SU-DHL-6 (cell line): ENCODE measurements around the gene PLA2G6.

Experiments used
- H2AFZ ChIP-seq: fragments of 200-600 bp; sonication (generic); 2 replicates; pipeline ENCODE4 v1.6.1; 2014; ENCODE audit warnings: low read depth, mild to moderate bottlenecking, moderate library complexity, mixed read lengths, antibody characterized with exemption, low read length; ENCODE audit not compliant: severe bottlenecking
- H3F3A ChIP-seq: fragments of 200-600 bp; shearing (Covaris generic); 2 replicates; pipeline ENCODE4 v1.6.0; 2016; ENCODE audit warnings: antibody characterized with exemption, mild to moderate bottlenecking; ENCODE audit not compliant: insufficient read depth
- H3K27ac ChIP-seq: fragments of 200-600 bp; sonication (generic); 2 replicates; pipeline ENCODE4 v1.5.1; 2016; ENCODE audit warnings: low read depth, mild to moderate bottlenecking, low read length, moderate library complexity, mixed read lengths
- H3K27me3 ChIP-seq: fragments of 200-600 bp; sonication (generic), shearing (Covaris generic); 2 replicates; pipeline ENCODE4 v1.6.0; 2014; ENCODE audit warnings: mild to moderate bottlenecking, low read length
- H3K36me3 ChIP-seq: fragments of 200-600 bp; sonication (generic); 2 replicates; pipeline ENCODE4 v1.6.1; 2014; ENCODE audit warnings: mild to moderate bottlenecking, low read length, mixed read lengths
- H3K4me2 ChIP-seq: fragments of 300-600, 200-600 bp; shearing (Covaris generic), sonication (generic); 2 replicates; pipeline ENCODE4 v1.6.0; 2014; ENCODE audit warnings: low read length, low read depth, mild to moderate bottlenecking; ENCODE audit not compliant: poor library complexity, severe bottlenecking
- H3K4me3 ChIP-seq: fragments of 200-600 bp; sonication (generic); 2 replicates; pipeline ENCODE4 v1.5.1; 2014; ENCODE audit warnings: antibody characterized with exemption, low read length, mild to moderate bottlenecking, mixed read lengths; ENCODE audit not compliant: insufficient read depth, poor library complexity, severe bottlenecking
- H3K79me2 ChIP-seq: fragments of 200-600 bp; sonication (generic); 2 replicates; pipeline ENCODE4 v1.6.1; 2014; ENCODE audit warnings: mild to moderate bottlenecking, low read length, moderate library complexity; ENCODE audit not compliant: insufficient read depth
- H3K9ac ChIP-seq: fragments of 200-600 bp; sonication (generic); 2 replicates; pipeline ENCODE4 v1.7.0; 2014; ENCODE audit warnings: mild to moderate bottlenecking, low read length
- H3K9me2 ChIP-seq: fragments of 200-600 bp; sonication (generic); replicated peaks from 2 replicates; pipeline ENCODE4 v1.6.1; 2014; ENCODE audit warnings: low read length; ENCODE audit not compliant: insufficient read depth
- H3K9me3 ChIP-seq: fragments of 200-600 bp; sonication (generic); 2 replicates; pipeline ENCODE4 v1.6.1; 2014; ENCODE audit warnings: low read length, mixed read lengths; ENCODE audit not compliant: insufficient read depth
- H4K20me1 ChIP-seq: fragments of 200-600 bp; sonication (generic); 2 replicates; pipeline ENCODE4 v1.6.1; 2014; ENCODE audit warnings: low read depth, mild to moderate bottlenecking, antibody characterized with exemption, low read length, moderate library complexity, mixed read lengths
- EZH2phosphoT487 ChIP-seq: fragments of 200-600 bp; sonication (generic), shearing (Covaris generic); conservative IDR thresholded peaks from 2 replicates; pipeline ENCODE4 v1.6.1; 2018; ENCODE audit warnings: mild to moderate bottlenecking, antibody characterized with exemption, low read length, moderate library complexity, mixed read lengths
- TF ChIP-seq, protein P1 (sequence below): fragments of 200-600 bp; sonication (generic); IDR thresholded peaks from one replicate; pipeline ENCODE4 v1.5.1; 2017; ENCODE audit warnings: antibody characterized with exemption, mild to moderate bottlenecking, low read length, moderate library complexity; ENCODE audit not compliant: insufficient read depth, poor library complexity, severe bottlenecking

PLA2G6 gene

DNA sequence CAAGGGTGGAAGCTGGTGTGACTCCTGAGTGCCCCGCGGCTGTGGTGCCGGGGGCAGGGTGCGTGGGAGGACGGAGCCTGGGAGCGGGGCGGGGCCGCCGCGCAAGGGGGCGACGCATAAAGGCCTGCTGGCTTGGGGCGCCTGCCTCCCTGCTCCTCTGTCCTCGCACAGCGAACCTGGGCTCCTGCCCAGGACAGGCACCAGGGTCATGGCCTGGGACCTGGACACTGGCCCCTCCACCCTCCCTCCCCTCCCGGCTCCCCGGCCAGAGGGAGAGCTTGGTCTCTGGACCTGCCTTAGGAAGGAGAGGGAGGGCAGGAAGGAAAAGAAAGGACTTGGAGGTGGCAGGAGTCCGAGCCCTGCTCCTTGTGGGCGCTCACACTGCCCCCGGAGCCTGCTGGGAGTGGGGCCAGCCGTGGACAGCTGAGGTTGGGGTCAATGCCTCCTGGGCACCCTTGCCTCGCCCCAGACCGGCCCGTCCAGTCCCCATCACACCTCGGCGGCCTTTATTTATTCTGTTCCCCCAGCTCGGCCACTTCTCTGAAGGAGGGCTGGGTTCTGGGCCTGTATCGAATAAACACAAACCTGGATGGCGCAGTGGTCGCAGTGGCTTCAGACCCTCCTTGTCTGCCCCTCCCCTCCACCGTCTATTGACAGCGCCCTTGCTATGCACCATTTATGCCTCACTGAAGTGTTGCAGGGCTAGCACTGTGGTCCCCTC, 106.4 kb downstream of the PLA2G6 start:
- no peak for TF ChIP-seq EZH2phosphoT487
- TF ChIP-seq, protein P1, sequence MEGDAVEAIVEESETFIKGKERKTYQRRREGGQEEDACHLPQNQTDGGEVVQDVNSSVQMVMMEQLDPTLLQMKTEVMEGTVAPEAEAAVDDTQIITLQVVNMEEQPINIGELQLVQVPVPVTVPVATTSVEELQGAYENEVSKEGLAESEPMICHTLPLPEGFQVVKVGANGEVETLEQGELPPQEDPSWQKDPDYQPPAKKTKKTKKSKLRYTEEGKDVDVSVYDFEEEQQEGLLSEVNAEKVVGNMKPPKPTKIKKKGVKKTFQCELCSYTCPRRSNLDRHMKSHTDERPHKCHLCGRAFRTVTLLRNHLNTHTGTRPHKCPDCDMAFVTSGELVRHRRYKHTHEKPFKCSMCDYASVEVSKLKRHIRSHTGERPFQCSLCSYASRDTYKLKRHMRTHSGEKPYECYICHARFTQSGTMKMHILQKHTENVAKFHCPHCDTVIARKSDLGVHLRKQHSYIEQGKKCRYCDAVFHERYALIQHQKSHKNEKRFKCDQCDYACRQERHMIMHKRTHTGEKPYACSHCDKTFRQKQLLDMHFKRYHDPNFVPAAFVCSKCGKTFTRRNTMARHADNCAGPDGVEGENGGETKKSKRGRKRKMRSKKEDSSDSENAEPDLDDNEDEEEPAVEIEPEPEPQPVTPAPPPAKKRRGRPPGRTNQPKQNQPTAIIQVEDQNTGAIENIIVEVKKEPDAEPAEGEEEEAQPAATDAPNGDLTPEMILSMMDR = no peak
- Histone ChIP-seq H3K4me3 (no peak overlapping the region), H3K27ac (no peak overlapping the region), H4K20me1 (no peaks in the 10 kb centered on the region), H3K9me3 (no peaks in the 10 kb centered on the region), H2AFZ (no peak overlapping the region), H3K36me3 (no peaks in the 10 kb centered on the region), H3K27me3 (no peaks in the 10 kb centered on the region), H3K79me2 (no peaks in the 10 kb centered on the region), H3K4me2 (no peak overlapping the region), H3K9me2 (no peaks in the 10 kb centered on the region), H3F3A (no peaks in the 10 kb centered on the region), H3K9ac (no peak overlapping the region)

- H3K9ac ChIP-seq = no peak overlapping the region
- H2AFZ ChIP-seq = no peak overlapping the region
- TF ChIP-seq, protein P1 = no peak
- no peak for TF ChIP-seq EZH2phosphoT487
- H3K9me2 ChIP-seq = no peaks in the 10 kb centered on the region
- H3F3A ChIP-seq = no peaks in the 10 kb centered on the region
- no peaks in the 10 kb centered on the region for H3K27me3 ChIP-seq
- H3K4me3 ChIP-seq = no peak overlapping the region
- no peak overlapping the region for H3K4me2 ChIP-seq
- H3K9me3 ChIP-seq = no peaks in the 10 kb centered on the region
- H3K36me3 ChIP-seq = no peaks in the 10 kb centered on the region
- no peak overlapping the region for H3K27ac ChIP-seq
- H3K79me2 ChIP-seq = no peaks in the 10 kb centered on the region
- no peaks in the 10 kb centered on the region for H4K20me1 ChIP-seq
These were observed 107.2 kb downstream of the PLA2G6 start for GRCh38 chr22:38074181-38075104.

- Histone ChIP-seq H3K9ac (no peak overlapping the region), H3F3A (no peaks in the 10 kb centered on the region), H3K9me2 (no peaks in the 10 kb centered on the region), H3K9me3 (no peaks in the 10 kb centered on the region), H3K4me3 (no peak overlapping the region), H3K27ac (no peak overlapping the region), H3K4me2 (no peak overlapping the region), H3K79me2 (no peaks in the 10 kb centered on the region), H3K36me3 (no peaks in the 10 kb centered on the region), H4K20me1 (no peaks in the 10 kb centered on the region), H3K27me3 (no peaks in the 10 kb centered on the region), H2AFZ (no peak overlapping the region)
- TF ChIP-seq, protein P1 = no peak
- no peak for TF ChIP-seq EZH2phosphoT487
These were observed 108.2 kb downstream of the PLA2G6 start for GRCh38 chr22:38073150-38074130.
